ENCODE data around the gene UBXN10. TPM values are rescaled to one million over a fixed set of nuclear protein-coding genes. Genes with fewer than 3 reads are reported as not detected.
A peak's percentile ranks its signal among the peaks of the same experiment; 100 is the strongest.

Gene UBXN10
- total RNA-seq, 4 donors from 2014 or later = 0.94 to 5.7 (median 2.2) TPM

DNA sequence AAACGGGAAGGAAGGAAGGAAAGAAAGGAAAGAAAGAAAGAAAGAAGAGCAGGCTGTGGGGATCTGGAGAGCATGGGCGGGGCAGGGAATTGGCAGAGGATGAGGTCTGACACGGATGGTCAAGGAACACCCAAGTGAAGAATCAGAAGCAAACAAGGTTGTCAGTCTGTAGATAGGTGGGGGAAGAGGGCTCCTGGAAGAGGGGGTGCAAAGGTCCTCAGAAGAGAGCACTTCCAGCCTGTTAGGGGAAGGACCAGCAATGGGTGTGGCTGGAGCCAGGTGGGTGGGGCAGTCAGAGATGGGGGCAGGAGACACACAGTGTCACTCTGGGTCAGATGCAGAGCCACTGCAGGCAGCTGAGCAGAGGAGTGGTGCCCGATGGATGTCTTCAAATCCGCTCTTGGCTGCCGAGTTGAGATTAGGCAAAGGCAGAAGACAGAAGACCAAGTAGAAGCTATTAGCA lies 11.5 kb downstream of the UBXN10 start:
- no peaks in the 10 kb centered on the region for H3K9me3 ChIP-seq
- H3K27ac ChIP-seq = no peak overlapping the region
- no peaks in the 10 kb centered on the region for H3K36me3 ChIP-seq
- no peak for TF ChIP-seq POLR2A (IDR thresholded peaks at IDR 0.05)
- TF ChIP-seq, protein P1, sequence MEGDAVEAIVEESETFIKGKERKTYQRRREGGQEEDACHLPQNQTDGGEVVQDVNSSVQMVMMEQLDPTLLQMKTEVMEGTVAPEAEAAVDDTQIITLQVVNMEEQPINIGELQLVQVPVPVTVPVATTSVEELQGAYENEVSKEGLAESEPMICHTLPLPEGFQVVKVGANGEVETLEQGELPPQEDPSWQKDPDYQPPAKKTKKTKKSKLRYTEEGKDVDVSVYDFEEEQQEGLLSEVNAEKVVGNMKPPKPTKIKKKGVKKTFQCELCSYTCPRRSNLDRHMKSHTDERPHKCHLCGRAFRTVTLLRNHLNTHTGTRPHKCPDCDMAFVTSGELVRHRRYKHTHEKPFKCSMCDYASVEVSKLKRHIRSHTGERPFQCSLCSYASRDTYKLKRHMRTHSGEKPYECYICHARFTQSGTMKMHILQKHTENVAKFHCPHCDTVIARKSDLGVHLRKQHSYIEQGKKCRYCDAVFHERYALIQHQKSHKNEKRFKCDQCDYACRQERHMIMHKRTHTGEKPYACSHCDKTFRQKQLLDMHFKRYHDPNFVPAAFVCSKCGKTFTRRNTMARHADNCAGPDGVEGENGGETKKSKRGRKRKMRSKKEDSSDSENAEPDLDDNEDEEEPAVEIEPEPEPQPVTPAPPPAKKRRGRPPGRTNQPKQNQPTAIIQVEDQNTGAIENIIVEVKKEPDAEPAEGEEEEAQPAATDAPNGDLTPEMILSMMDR (IDR thresholded peaks at IDR 0.05) = no peak
- H3K4me3 ChIP-seq = no peak overlapping the region
- no peaks in the 10 kb centered on the region for H3K27me3 ChIP-seq
- peaks cover 0 to 21% (median 2%) of the 10 kb centered on the region in 4 donors for H3K4me1 ChIP-seq
- peak in 1 of 3 donors; percentile 59 for DNase-seq

DNA sequence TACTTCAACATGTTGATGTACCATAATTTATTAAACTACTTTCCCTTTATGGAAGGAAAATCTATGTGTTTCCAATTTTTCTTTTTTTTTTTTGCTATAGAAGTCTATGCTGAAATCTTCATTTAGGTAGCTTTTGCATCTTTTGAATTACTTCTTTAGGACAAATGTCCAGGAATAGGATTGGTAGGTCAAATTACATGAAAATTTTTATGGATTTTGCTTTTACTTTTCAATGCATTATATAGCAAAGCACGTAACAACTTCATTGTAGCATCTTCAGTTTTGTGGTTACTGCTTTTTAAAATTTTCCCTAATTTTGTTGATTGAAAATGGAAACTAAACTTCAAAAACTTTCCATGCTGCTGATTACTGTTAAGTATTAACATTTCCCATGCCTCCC lies 12.4 kb downstream of the UBXN10 start:
- Histone ChIP-seq H3K36me3 (no peaks in the 10 kb centered on the region), H3K4me3 (no peak overlapping the region), H3K27ac (no peak overlapping the region), H3K9me3 (no peaks in the 10 kb centered on the region), H3K4me1 (peaks cover 0 to 13% (median 2%) of the 10 kb centered on the region in 4 donors), H3K27me3 (no peaks in the 10 kb centered on the region)
- no peak for TF ChIP-seq POLR2A (IDR thresholded peaks at IDR 0.05)
- TF ChIP-seq, protein P1 (IDR thresholded peaks at IDR 0.05) = no peak
- DNase-seq = no peak

DNA sequence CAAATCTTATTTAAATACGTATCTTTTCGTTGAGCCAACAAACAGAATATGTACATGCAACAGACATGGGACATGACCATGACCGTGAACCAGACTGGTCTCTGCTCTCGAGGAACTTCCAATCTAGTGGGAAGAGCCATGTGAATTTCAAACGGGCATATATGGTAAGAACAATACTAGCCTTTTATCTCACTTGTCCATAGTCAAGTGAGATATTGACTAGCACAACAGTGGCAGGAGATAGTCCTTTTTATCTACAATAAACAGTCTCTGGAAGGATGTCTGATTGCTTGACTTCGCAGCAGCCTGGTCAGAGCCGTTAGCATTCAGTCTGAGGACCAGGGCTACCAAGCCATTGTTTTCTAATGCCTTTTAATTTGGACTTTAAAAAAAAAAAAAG lies 13.0 kb downstream of the UBXN10 start:
- Histone ChIP-seq H3K27ac (no peak overlapping the region), H3K36me3 (no peaks in the 10 kb centered on the region), H3K4me1 (peaks cover 0 to 12% (median 2%) of the 10 kb centered on the region in 4 donors), H3K9me3 (no peaks in the 10 kb centered on the region), H3K27me3 (no peaks in the 10 kb centered on the region), H3K4me3 (no peak overlapping the region)
- TF ChIP-seq, protein P1 (IDR thresholded peaks at IDR 0.05) = no peak
- no peak for TF ChIP-seq POLR2A (IDR thresholded peaks at IDR 0.05)
- DNase-seq = no peak

DNA sequence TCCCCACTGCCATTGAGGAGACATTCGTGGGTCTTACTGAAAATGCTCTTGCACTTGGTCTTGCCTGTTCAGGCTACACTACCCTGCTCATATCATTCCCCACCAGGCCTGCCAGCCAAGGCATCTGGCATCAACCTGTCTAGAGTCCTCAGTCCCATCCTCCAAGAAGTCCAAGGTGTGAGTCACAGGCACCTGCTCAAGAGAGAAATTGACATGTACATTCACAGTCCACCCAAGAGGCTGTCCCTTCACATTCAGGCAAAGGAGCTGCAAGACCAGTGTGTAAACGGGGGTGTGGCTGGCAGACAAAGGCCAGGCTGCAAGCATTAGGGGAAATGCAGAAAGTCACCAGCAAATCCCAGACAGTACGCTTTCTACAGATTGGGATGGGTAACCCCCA lies 13.5 kb downstream of the UBXN10 start:
- H3K36me3 ChIP-seq = no peaks in the 10 kb centered on the region
- no peaks in the 10 kb centered on the region for H3K27me3 ChIP-seq
- H3K27ac ChIP-seq = no peak overlapping the region
- TF ChIP-seq POLR2A (IDR thresholded peaks at IDR 0.05) = no peak
- TF ChIP-seq, protein P1 (IDR thresholded peaks at IDR 0.05) = no peak
- DNase-seq = no peak
- H3K9me3 ChIP-seq = no peaks in the 10 kb centered on the region
- peaks cover 0 to 9% (median 2%) of the 10 kb centered on the region in 4 donors for H3K4me1 ChIP-seq
- H3K4me3 ChIP-seq = no peak overlapping the region

DNA sequence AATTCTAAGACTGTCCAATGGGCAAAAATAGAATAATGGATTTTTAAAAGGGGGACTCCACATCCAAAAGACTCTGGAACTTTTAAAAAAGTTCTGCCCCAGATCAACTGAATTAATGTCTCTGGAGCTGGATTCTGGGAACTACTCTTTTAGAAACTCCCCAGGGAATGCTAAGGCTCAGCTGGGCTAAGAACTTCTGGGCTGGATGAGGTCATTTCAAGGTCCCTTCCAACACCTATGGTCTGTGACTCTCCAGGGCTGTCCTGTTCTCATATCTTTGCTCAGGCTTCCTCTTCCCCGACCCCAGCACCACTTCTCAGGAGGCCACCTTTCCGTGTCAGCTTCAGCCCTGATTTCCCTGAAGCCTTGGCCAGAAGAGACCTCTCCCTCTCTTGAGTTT lies 13.9 kb downstream of the UBXN10 start:
- TF ChIP-seq, protein P1 (IDR thresholded peaks at IDR 0.05) = no peak
- TF ChIP-seq POLR2A (IDR thresholded peaks at IDR 0.05) = no peak
- Histone ChIP-seq H3K27ac (no peak overlapping the region), H3K4me3 (no peak overlapping the region), H3K36me3 (no peaks in the 10 kb centered on the region), H3K4me1 (peaks cover 0 to 5% (median under 1%) of the 10 kb centered on the region in 4 donors), H3K27me3 (no peaks in the 10 kb centered on the region), H3K9me3 (no peaks in the 10 kb centered on the region)
- DNase-seq = no peak

DNA sequence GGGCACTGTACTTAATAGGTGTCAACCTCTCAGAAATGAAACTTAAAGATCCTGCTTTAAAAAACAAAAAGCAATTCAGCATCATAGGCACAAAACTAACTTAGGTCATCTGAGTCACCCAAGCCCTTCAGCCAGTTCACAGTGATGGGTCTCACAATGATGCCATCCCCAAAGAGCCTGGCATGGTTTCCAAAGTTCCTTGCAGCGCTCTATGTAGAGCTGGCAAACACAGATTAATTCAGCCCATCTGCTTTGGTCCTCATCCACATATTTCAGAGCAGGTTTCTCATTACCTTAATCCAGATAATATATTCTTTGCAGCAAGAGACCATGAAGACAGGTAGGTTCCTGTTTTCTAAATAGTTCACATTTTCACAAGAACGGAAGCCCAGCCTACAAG lies 15.1 kb downstream of the UBXN10 start:
- Histone ChIP-seq H3K4me1 (no peaks in the 10 kb centered on the region), H3K27ac (no peak overlapping the region), H3K36me3 (no peaks in the 10 kb centered on the region), H3K4me3 (no peak overlapping the region), H3K27me3 (no peaks in the 10 kb centered on the region), H3K9me3 (no peaks in the 10 kb centered on the region)
- no peak for DNase-seq
- TF ChIP-seq, protein P1 (IDR thresholded peaks at IDR 0.05) = no peak
- no peak for TF ChIP-seq POLR2A (IDR thresholded peaks at IDR 0.05)
